K562 (cell line): ENCODE data around the gene NFATC1. TPM values are rescaled to one million over a fixed set of nuclear protein-coding genes. Genes with fewer than 3 reads are reported as not detected.

Experiments
- ATAC-seq: fragments of 200-7000 bp; cut with Tn5 transposase; 3 replicates; pipeline ENCODE4 v1.9.1; 2020; ENCODE audit warnings: moderate library complexity
- BruUV-seq: library from RNA; stranded (reverse); fragments of 400-500 nt; replicated peaks from 2 replicates; lab custom pipeline; 2021; lab: Mats Ljungman, UMichigan
- CTCF ChIA-PET: fragments of 300-600 bp; formaldehyde crosslinking; extraction: SDS; loops from one replicate; lab custom pipeline; 2021; ENCODE audit warnings: low intra/inter-chr PET ratio; lab: Yijun Ruan, JAX
- POLR2A ChIA-PET: fragments of 300-600, 350-650 bp; sonication (Branson Sonifier 250); formaldehyde crosslinking; extraction: SDS; loops from one replicate; lab custom pipeline; 2021; ENCODE audit warnings: antibody characterized with exemption, inconsistent platforms; lab: Yijun Ruan, JAX
- DNase-seq, 4 experiments: peaks; one replicate each; pipeline versions ENCODE4 v3.0.0 to v3.0.0-alpha.2; 2011 to 2018; ENCODE audit warnings: low spot score in 3 of 4, mixed read lengths in 3 of 4; ENCODE audit errors: extremely low read depth in 1 of 4
- FAIRE-seq: peaks from 2 replicates; lab custom pipeline; 2011; peaks lifted over from hg19 to GRCh38; lab: Jason Lieb, UNC
- H2AFZ ChIP-seq: 2 replicates; pipeline ENCODE4 v1.6.0; 2011; ENCODE audit warnings: low read depth, low read length, control low read depth, inconsistent platforms
- H3K27ac ChIP-seq: fragments of 200-600 bp; 3 replicates; pipeline ENCODE4 v1.8.0; 2011; ENCODE audit warnings: low read depth, mild to moderate bottlenecking, control low read depth, inconsistent platforms, low read length, moderate library complexity, mixed read lengths; ENCODE audit errors: extremely low read depth
- H3K27me3 ChIP-seq, 2 experiments: fragments of 300-600 bp in 1 of 2; 2 replicates in 1 of 2; 3 replicates in 1 of 2; pipeline versions ENCODE4 v1.6.0 to v1.8.0; 2011; ENCODE audit warnings: inconsistent platforms in 2 of 2, low read length in 2 of 2, mild to moderate bottlenecking in 1 of 2, mixed read lengths in 1 of 2, moderate library complexity in 1 of 2; ENCODE audit not compliant: control insufficient read depth in 2 of 2, insufficient read depth in 2 of 2
- H3K36me3 ChIP-seq: fragments of 300-600 bp; 3 replicates; pipeline ENCODE4 v1.8.0; 2011; ENCODE audit warnings: mild to moderate bottlenecking, low read length, inconsistent platforms; ENCODE audit not compliant: control insufficient read depth, insufficient read depth
- H3K4me1 ChIP-seq, 2 experiments: fragments of 200-600 bp in 1 of 2; replicated peaks in 1 of 2; 2 replicates in 1 of 2; 3 replicates in 1 of 2; pipeline versions ENCODE4 v1.5.1 to v1.8.0; 2011; ENCODE audit warnings: inconsistent platforms in 2 of 2, low read length in 2 of 2, mild to moderate bottlenecking in 1 of 2, mixed read lengths in 1 of 2, moderate library complexity in 1 of 2; ENCODE audit not compliant: control insufficient read depth in 2 of 2, insufficient read depth in 2 of 2
- H3K4me2 ChIP-seq: 2 replicates; pipeline ENCODE4 v1.6.1; 2011; ENCODE audit warnings: low read length, control low read depth, inconsistent platforms, mixed read lengths; ENCODE audit not compliant: insufficient read depth
- H3K4me3 ChIP-seq: fragments of 200-600 bp; sonication (generic), shearing (Covaris generic); 2 replicates; pipeline ENCODE4 v1.5.1; 2016; ENCODE audit warnings: control low read depth, inconsistent platforms
- H3K79me2 ChIP-seq: fragments of 200-600 bp; 3 replicates; pipeline ENCODE4 v1.8.0; 2011; ENCODE audit warnings: low read length, inconsistent platforms; ENCODE audit not compliant: control insufficient read depth, insufficient read depth
- H3K9ac ChIP-seq, 2 experiments: 2 replicates each; pipeline versions ENCODE4 v1.6.0 to v1.6.1; 2011; ENCODE audit warnings: low read depth in 2 of 2, low read length in 2 of 2, control low read depth in 1 of 2, inconsistent platforms in 1 of 2, mild to moderate bottlenecking in 1 of 2, mixed read lengths in 1 of 2; ENCODE audit not compliant: insufficient read depth in 1 of 2
- H3K9me1 ChIP-seq: one replicate; pipeline ENCODE4 v1.6.0; 2011; ENCODE audit warnings: inconsistent platforms, mild to moderate bottlenecking, low read length, moderate library complexity; ENCODE audit not compliant: control insufficient read depth, insufficient read depth
- H3K9me3 ChIP-seq: replicated peaks from 2 replicates; pipeline ENCODE4 v1.5.1; 2011; ENCODE audit warnings: low read depth, low read length, inconsistent platforms; ENCODE audit not compliant: control insufficient read depth, insufficient read depth
- H4K20me1 ChIP-seq: replicated peaks from 2 replicates; pipeline ENCODE4 v1.6.1; 2011; ENCODE audit warnings: low read length, inconsistent platforms, mixed read lengths; ENCODE audit not compliant: control insufficient read depth, insufficient read depth
- CHCHD3 ChIP-seq: fragments of 250-450 bp; sonication (Bioruptor Pico); IDR thresholded peaks from 2 replicates; pipeline ENCODE4 v2.1.2; 2022; ENCODE audit warnings: mild to moderate bottlenecking
- DNMT1 ChIP-seq: fragments of 450-650 bp; IDR thresholded peaks from 2 replicates; pipeline ENCODE4 v1.6.1; 2016; ENCODE audit warnings: antibody characterized with exemption, mild to moderate bottlenecking
- ELK1 ChIP-seq: sonication (generic); formaldehyde crosslinking; IDR thresholded peaks from 2 replicates; pipeline ENCODE4 v1.8.1; 2022; ENCODE audit warnings: missing genetic modification reagents
- HDAC3 ChIP-seq: fragments of 450-650 bp; IDR thresholded peaks from 2 replicates; pipeline ENCODE4 v1.6.1; 2018; ENCODE audit warnings: borderline replicate concordance, mild to moderate bottlenecking, moderate library complexity; ENCODE audit not compliant: partially characterized antibody
- HDGF ChIP-seq: fragments of 450-650 bp; IDR thresholded peaks from 2 replicates; pipeline ENCODE4 v1.6.1; 2016
- HMG20A ChIP-seq: fragments of 450-650 bp; formaldehyde crosslinking; conservative IDR thresholded peaks from 2 replicates; pipeline ENCODE4 v1.4.0; 2020; ENCODE audit warnings: mild to moderate bottlenecking, mixed read lengths
- RBM17 ChIP-seq: fragments of 200-400 bp; formaldehyde crosslinking; IDR thresholded peaks from 2 replicates; pipeline ENCODE4 v1.6.1; 2017; ENCODE audit warnings: low read depth, mild to moderate bottlenecking, low read length, borderline replicate concordance
- TCFL5 ChIP-seq: fragments of 250-450 bp; sonication (Bioruptor Pico); conservative IDR thresholded peaks from 2 replicates; pipeline ENCODE4 v1.6.1; 2021; ENCODE audit warnings: mild to moderate bottlenecking, moderate library complexity, matching md5 sums
- THAP12 ChIP-seq: fragments of 250-450 bp; sonication (Bioruptor Pico); IDR thresholded peaks from 2 replicates; pipeline ENCODE4 v1.9.0; 2021; ENCODE audit warnings: mild to moderate bottlenecking, inconsistent platforms
- U2AF2 ChIP-seq: fragments of 200-400 bp; formaldehyde crosslinking; optimal IDR thresholded peaks from 2 replicates; pipeline ENCODE3; 2017; ENCODE audit warnings: low read depth, mild to moderate bottlenecking, low read length
- WGBS: fragments of 100-300 bp; shearing (Covaris generic); methylation state at CpG from one replicate; pipeline ENCODE4 v1.1.6; 2016; ENCODE audit warnings: low coverage, mixed read lengths; ENCODE audit not compliant: insufficient coverage; ENCODE audit errors: missing lambda C conversion rate; 5-methylcytosine and 5-hydroxymethylcytosine counted together
- in situ Hi-C: fragments of 300-500 bp; cut with MboI; formaldehyde crosslinking; loops from 4 replicates; pipeline ENCODE4 v1.15.0; 2018; ENCODE audit warnings: inconsistent platforms, mixed read lengths
- intact Hi-C: fragments of 100-400 bp; cut with micrococcal nuclease; formaldehyde crosslinking; loops from 2 replicates; pipeline ENCODE4 v1.14.2; 2022
- polyA plus RNA-seq, 8 experiments: library from polyadenylated mRNA; depleted of rRNA in 4 of 8; stranded (reverse) in 5 of 8; unstranded in 3 of 8; fragments of >200 nt; fragmentation: Nextera tagmentation in 2 of 8; fragmentation: Illumina TruSeq in 1 of 8; extraction: Ambion mirVana in 2 of 8; extraction: Trizol in 1 of 8; gene quantifications; 2 replicates each; pipeline versions ENCODE4 v1.2.1 to v1.2.3, GENCODE V29; 2011 to 2014; ENCODE audit warnings: inconsistent platforms in 1 of 8, missing spikeins in 1 of 8
- total RNA-seq, 7 experiments: library from RNA; depleted of rRNA in 6 of 7; stranded (reverse); fragments of >200 nt in 6 of 7; fragmentation: Illumina TruSeq in 2 of 7; extraction: Trizol in 2 of 7; gene quantifications; 2 replicates each; pipeline versions ENCODE4 v1.2.1 to v1.2.3, GENCODE V29; 2011 to 2021; ENCODE audit warnings: low replicate concordance in 1 of 7
- TF ChIP-seq, protein P1 (sequence below): fragments of 250-450 bp; sonication (Bioruptor Pico); IDR thresholded peaks from 2 replicates; pipeline ENCODE4 v1.5.0; 2021
- TF ChIP-seq, protein P2 (sequence below), 2 experiments: fragments of 200-800 bp in 1 of 2; sonication (Bioruptor generic) in 1 of 2; sonication (generic) in 1 of 2; formaldehyde crosslinking in 1 of 2; IDR thresholded peaks in 1 of 2; conservative IDR thresholded peaks in 1 of 2; 2 replicates each; pipeline versions ENCODE4 v1.5.0 to v1.6.1; 2016 to 2020; ENCODE audit warnings: missing compliant biosample characterization in 1 of 2, missing genetic modification characterization in 1 of 2, missing genetic modification reagents in 1 of 2
- TF ChIP-seq, protein P3 (sequence below): IDR thresholded peaks from 3 replicates; pipeline ENCODE4 v1.6.1; 2011; ENCODE audit warnings: borderline replicate concordance, mild to moderate bottlenecking, moderate library complexity; ENCODE audit not compliant: insufficient read length; ENCODE audit errors: extremely low read depth

The NFATC1 gene
- total and polyA plus RNA-seq, 9 of the 15 experiments (the other 6 are each of a cell fraction or from before 2014, with no cell fraction given), result 1.1 to 16.4 (median 2.5) TPM

DNA sequence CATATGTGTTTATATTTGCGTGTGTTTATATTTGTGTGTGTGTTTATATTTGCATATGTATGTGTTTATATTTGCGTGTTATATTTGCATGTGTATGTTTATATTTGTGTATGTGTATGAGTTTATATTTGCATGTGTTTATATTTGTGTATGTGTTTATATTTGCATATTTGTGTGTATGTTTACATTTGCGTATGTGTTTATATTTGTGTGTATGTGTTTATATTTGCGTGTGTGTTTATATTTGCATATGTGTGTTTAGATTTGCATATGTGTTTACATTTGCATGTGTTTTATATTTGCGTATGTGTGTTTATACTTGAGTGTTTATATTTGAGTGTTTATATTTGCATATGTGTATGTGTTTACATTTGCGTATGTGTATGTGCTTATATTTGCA is 168.2 kb downstream of the NFATC1 start:
- H3K4me1 ChIP-seq, result 0 out of 5 replicates have a peak, but pooled peaks cover 0 to 4% of the 10 kb centered on the region in 2 experiments
- CTCF ChIA-PET, result no interaction called here
- intact Hi-C loops (no loop called here), in situ Hi-C loops (no loop called here)
- H3K4me3 ChIP-seq, result no peak overlapping the region
- no peaks in the 10 kb centered on the region; the same call in 1 of the 2 replicates for H4K20me1 ChIP-seq
- no TSS peak for BruUV-seq
- no peak overlapping the region for H3K9ac ChIP-seq
- no peaks in the 10 kb centered on the region for H3K9me1 ChIP-seq
- H2AFZ ChIP-seq, result no peak overlapping the region
- FAIRE-seq, result no peak
- H3K79me2 ChIP-seq, result no peaks in the 10 kb centered on the region
- ATAC-seq, result no peak
- H3K27ac ChIP-seq, result no peak overlapping the region
- 23% methylated on average over 6 of the region's 6 CpGs for WGBS
- H3K27me3 ChIP-seq, result peaks cover 16 to 61% of the 10 kb centered on the region in 2 experiments
- POLR2A ChIA-PET, result no interaction called here
- H3K9me3 ChIP-seq, result no peaks in the 10 kb centered on the region
- H3K36me3 ChIP-seq, result no peaks in the 10 kb centered on the region
- H3K4me2 ChIP-seq, result no peak overlapping the region
- DNase-seq, result no peak
- TF ChIP-seq CHCHD3 (CRISPR knock-in tag), result no peak
- TF ChIP-seq, protein P1, sequence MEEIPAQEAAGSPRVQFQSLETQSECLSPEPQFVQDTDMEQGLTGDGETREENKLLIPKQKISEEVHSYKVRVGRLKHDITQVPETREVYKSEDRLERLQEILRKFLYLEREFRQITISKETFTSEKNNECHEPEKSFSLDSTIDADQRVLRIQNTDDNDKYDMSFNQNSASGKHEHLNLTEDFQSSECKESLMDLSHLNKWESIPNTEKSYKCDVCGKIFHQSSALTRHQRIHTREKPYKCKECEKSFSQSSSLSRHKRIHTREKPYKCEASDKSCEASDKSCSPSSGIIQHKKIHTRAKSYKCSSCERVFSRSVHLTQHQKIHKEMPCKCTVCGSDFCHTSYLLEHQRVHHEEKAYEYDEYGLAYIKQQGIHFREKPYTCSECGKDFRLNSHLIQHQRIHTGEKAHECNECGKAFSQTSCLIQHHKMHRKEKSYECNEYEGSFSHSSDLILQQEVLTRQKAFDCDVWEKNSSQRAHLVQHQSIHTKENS, result no peak
- no peak for TF ChIP-seq U2AF2
- no peak for TF ChIP-seq HMG20A (CRISPR knock-in tag)
- no peak for TF ChIP-seq DNMT1
- TF ChIP-seq ELK1, result no peak
- TF ChIP-seq HDGF, result no peak
- TF ChIP-seq RBM17, result no peak
- no peak for TF ChIP-seq HDAC3
- no peak for TF ChIP-seq THAP12 (CRISPR knock-in tag)
- TF ChIP-seq, protein P2, sequence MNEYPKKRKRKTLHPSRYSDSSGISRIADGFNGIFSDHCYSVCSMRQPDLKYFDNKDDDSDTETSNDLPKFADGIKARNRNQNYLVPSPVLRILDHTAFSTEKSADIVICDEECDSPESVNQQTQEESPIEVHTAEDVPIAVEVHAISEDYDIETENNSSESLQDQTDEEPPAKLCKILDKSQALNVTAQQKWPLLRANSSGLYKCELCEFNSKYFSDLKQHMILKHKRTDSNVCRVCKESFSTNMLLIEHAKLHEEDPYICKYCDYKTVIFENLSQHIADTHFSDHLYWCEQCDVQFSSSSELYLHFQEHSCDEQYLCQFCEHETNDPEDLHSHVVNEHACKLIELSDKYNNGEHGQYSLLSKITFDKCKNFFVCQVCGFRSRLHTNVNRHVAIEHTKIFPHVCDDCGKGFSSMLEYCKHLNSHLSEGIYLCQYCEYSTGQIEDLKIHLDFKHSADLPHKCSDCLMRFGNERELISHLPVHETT (CRISPR knock-in tag; conservative IDR thresholded peaks at IDR 0.05 in 1 of 2, IDR thresholded peaks at IDR 0.05 in 1 of 2), result no peak
- TF ChIP-seq, protein P3, sequence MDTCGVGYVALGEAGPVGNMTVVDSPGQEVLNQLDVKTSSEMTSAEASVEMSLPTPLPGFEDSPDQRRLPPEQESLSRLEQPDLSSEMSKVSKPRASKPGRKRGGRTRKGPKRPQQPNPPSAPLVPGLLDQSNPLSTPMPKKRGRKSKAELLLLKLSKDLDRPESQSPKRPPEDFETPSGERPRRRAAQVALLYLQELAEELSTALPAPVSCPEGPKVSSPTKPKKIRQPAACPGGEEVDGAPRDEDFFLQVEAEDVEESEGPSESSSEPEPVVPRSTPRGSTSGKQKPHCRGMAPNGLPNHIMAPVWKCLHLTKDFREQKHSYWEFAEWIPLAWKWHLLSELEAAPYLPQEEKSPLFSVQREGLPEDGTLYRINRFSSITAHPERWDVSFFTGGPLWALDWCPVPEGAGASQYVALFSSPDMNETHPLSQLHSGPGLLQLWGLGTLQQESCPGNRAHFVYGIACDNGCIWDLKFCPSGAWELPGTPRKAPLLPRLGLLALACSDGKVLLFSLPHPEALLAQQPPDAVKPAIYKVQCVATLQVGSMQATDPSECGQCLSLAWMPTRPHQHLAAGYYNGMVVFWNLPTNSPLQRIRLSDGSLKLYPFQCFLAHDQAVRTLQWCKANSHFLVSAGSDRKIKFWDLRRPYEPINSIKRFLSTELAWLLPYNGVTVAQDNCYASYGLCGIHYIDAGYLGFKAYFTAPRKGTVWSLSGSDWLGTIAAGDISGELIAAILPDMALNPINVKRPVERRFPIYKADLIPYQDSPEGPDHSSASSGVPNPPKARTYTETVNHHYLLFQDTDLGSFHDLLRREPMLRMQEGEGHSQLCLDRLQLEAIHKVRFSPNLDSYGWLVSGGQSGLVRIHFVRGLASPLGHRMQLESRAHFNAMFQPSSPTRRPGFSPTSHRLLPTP, result no peak
- TF ChIP-seq TCFL5 (CRISPR knock-in tag), result no peak
